Tibial nerve (tissue), 4 donors: ENCODE results near the gene ADRB1. TPM values are rescaled to one million over a fixed set of nuclear protein-coding genes. Genes with fewer than 3 reads are reported as not detected.

Experiments
- DNase-seq, 2 donors: peaks; one replicate each; pipeline ENCODE4 v3.0.0-alpha.2; 2019; ENCODE audit warnings: low spot score in 2 of 2
- H3K27ac ChIP-seq, 4 donors: fragments of 200-600 bp; sonication (generic) in 3 of 4; one replicate each; pipeline ENCODE4 v1.5.1; 2017 to 2019; ENCODE audit warnings: mild to moderate bottlenecking in 1 of 4
- H3K27me3 ChIP-seq, 2 donors: fragments of 200-600 bp; sonication (generic) in 1 of 2; one replicate each; pipeline versions ENCODE4 v1.5.1 to v1.6.0; 2017 to 2019
- H3K36me3 ChIP-seq, 3 donors: fragments of 200-600 bp; sonication (generic); one replicate each; pipeline ENCODE4 v1.5.1; 2018 to 2019
- H3K4me1 ChIP-seq, 4 donors: fragments of 200-600 bp; sonication (generic) in 3 of 4; one replicate each; pipeline ENCODE4 v1.5.1; 2017 to 2019
- H3K4me3 ChIP-seq, 4 donors: fragments of 200-600 bp; sonication (generic) in 3 of 4; one replicate each; pipeline ENCODE4 v1.5.1; 2017 to 2019; ENCODE audit warnings: mild to moderate bottlenecking in 1 of 4, moderate library complexity in 1 of 4
- H3K9me3 ChIP-seq, 4 donors: fragments of 200-600 bp; sonication (generic) in 3 of 4; one replicate each; pipeline ENCODE4 v1.5.1; 2017 to 2019
- EP300 ChIP-seq, 2 donors: sonication (generic); formaldehyde crosslinking; IDR thresholded peaks; one replicate each; pipeline ENCODE4 v1.6.1; 2017; ENCODE audit warnings: antibody characterized with exemption in 2 of 2, mild to moderate bottlenecking in 1 of 2
- POLR2A ChIP-seq, 2 donors: fragments of 450-650 bp; IDR thresholded peaks; one replicate each; pipeline ENCODE4 v1.6.1; 2017; ENCODE audit warnings: antibody characterized with exemption in 2 of 2, mild to moderate bottlenecking in 2 of 2, moderate library complexity in 2 of 2
- WGBS, 2 donors: methylation state at CpG; one replicate each; pipeline ENCODE4 v1.1.5; 2018; 5-methylcytosine and 5-hydroxymethylcytosine counted together
- total RNA-seq, 4 donors: library from RNA; depleted of rRNA; stranded (reverse); fragments of >200 nt; gene quantifications; one replicate each; pipeline ENCODE4 v1.1.0, GENCODE V29; 2016
- TF ChIP-seq, protein P1 (sequence below), 5 experiments: fragments of 200-600 bp in 3 of 5; fragments of 450-650 bp in 2 of 5; sonication (generic) in 3 of 5; IDR thresholded peaks; one replicate each; pipeline ENCODE4 v1.5.1; 2016 to 2019; ENCODE audit warnings: antibody characterized with exemption in 5 of 5, mild to moderate bottlenecking in 3 of 5, moderate library complexity in 2 of 5

Gene ADRB1
- total RNA-seq, 4 donors from 2014 or later: 0.30 to 1.4 (median 1.1) TPM

DNA sequence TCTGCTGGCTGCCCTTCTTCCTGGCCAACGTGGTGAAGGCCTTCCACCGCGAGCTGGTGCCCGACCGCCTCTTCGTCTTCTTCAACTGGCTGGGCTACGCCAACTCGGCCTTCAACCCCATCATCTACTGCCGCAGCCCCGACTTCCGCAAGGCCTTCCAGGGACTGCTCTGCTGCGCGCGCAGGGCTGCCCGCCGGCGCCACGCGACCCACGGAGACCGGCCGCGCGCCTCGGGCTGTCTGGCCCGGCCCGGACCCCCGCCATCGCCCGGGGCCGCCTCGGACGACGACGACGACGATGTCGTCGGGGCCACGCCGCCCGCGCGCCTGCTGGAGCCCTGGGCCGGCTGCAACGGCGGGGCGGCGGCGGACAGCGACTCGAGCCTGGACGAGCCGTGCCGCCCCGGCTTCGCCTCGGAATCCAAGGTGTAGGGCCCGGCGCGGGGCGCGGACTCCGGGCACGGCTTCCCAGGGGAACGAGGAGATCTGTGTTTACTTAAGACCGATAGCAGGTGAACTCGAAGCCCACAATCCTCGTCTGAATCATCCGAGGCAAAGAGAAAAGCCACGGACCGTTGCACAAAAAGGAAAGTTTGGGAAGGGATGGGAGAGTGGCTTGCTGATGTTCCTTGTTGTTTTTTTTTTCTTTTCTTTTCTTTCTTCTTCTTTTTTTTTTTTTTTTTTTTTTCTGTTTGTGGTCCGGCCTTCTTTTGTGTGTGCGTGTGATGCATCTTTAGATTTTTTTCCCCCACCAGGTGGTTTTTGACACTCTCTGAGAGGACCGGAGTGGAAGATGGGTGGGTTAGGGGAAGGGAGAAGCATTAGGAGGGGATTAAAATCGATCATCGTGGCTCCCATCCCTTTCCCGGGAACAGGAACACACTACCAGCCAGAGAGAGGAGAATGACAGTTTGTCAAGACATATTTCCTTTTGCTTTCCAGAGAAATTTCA, 1.7 kb downstream of the ADRB1 start:
- no peak overlapping the region for H3K27ac ChIP-seq
- H3K36me3 ChIP-seq: no peaks in the 10 kb centered on the region
- DNase-seq: no peak
- H3K9me3 ChIP-seq: no peaks in the 10 kb centered on the region
- peaks cover 0 to 36% (median 3%) of the 10 kb centered on the region in 4 donors for H3K4me1 ChIP-seq
- TF ChIP-seq POLR2A (IDR thresholded peaks at IDR 0.05): no peak
- TF ChIP-seq EP300 (IDR thresholded peaks at IDR 0.05): no peak
- TF ChIP-seq, protein P1, sequence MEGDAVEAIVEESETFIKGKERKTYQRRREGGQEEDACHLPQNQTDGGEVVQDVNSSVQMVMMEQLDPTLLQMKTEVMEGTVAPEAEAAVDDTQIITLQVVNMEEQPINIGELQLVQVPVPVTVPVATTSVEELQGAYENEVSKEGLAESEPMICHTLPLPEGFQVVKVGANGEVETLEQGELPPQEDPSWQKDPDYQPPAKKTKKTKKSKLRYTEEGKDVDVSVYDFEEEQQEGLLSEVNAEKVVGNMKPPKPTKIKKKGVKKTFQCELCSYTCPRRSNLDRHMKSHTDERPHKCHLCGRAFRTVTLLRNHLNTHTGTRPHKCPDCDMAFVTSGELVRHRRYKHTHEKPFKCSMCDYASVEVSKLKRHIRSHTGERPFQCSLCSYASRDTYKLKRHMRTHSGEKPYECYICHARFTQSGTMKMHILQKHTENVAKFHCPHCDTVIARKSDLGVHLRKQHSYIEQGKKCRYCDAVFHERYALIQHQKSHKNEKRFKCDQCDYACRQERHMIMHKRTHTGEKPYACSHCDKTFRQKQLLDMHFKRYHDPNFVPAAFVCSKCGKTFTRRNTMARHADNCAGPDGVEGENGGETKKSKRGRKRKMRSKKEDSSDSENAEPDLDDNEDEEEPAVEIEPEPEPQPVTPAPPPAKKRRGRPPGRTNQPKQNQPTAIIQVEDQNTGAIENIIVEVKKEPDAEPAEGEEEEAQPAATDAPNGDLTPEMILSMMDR (IDR thresholded peaks at IDR 0.05): no peak
- WGBS, 2 donors: 4 to 9% methylated on average over 47 to 61 of the region's 78 CpGs
- peaks cover 0 to 74% of the 10 kb centered on the region in 2 donors for H3K27me3 ChIP-seq
- H3K4me3 ChIP-seq: peak overlapping the region in 2 of 4 donors; percentile 32 to 54

DNA sequence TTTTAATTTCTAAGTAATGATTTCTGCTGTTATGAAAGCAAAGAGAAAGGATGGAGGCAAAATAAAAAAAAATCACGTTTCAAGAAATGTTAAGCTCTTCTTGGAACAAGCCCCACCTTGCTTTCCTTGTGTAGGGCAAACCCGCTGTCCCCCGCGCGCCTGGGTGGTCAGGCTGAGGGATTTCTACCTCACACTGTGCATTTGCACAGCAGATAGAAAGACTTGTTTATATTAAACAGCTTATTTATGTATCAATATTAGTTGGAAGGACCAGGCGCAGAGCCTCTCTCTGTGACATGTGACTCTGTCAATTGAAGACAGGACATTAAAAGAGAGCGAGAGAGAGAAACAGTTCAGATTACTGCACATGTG, 2.4 kb downstream of the ADRB1 start:
- no peaks in the 10 kb centered on the region for H3K36me3 ChIP-seq
- H3K4me3 ChIP-seq: peak overlapping the region in 2 of 4 donors; percentile 32 to 54
- DNase-seq: no peak
- H3K4me1 ChIP-seq: peaks cover 0 to 36% (median 3%) of the 10 kb centered on the region in 4 donors
- TF ChIP-seq POLR2A (IDR thresholded peaks at IDR 0.05): no peak
- TF ChIP-seq EP300 (IDR thresholded peaks at IDR 0.05): no peak
- TF ChIP-seq, protein P1 (IDR thresholded peaks at IDR 0.05): no peak
- no peak overlapping the region for H3K27ac ChIP-seq
- peaks cover 0 to 75% of the 10 kb centered on the region in 2 donors for H3K27me3 ChIP-seq
- H3K9me3 ChIP-seq: no peaks in the 10 kb centered on the region
- 57 to 76% methylated on average over 7 of the region's 7 CpGs for WGBS, 2 donors

DNA sequence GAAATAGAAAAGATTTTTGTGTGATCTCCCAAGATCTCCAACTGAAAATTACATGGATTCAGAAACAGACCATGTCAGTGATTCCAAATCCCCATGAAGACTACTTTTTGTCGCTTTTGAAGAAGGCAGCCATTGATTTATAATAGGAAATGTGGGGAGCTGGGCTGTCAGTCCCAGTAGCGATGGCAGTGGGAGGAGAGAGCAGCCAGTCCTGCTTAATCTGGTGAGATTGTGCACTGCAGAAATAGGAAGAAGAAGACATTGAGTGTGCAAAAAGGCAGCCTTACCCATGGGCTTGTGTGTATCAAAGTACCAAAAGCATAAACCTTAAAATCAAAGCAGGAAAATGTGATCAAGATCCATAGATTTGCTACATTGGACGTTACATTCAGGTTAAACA, 4.8 kb downstream of the ADRB1 start:
- no peak overlapping the region for H3K27ac ChIP-seq
- no peak overlapping the region for H3K4me3 ChIP-seq
- peaks cover 0 to 26% (median under 1%) of the 10 kb centered on the region in 4 donors for H3K4me1 ChIP-seq
- H3K36me3 ChIP-seq: no peaks in the 10 kb centered on the region
- no peaks in the 10 kb centered on the region for H3K9me3 ChIP-seq
- no peak for DNase-seq
- TF ChIP-seq EP300 (IDR thresholded peaks at IDR 0.05) (no peak), POLR2A (IDR thresholded peaks at IDR 0.05) (no peak)
- TF ChIP-seq, protein P1 (IDR thresholded peaks at IDR 0.05): no peak
- WGBS, 2 donors: 59 to 63% methylated on average over 3 of the region's 3 CpGs
- H3K27me3 ChIP-seq: peaks cover 0 to 68% of the 10 kb centered on the region in 2 donors

DNA sequence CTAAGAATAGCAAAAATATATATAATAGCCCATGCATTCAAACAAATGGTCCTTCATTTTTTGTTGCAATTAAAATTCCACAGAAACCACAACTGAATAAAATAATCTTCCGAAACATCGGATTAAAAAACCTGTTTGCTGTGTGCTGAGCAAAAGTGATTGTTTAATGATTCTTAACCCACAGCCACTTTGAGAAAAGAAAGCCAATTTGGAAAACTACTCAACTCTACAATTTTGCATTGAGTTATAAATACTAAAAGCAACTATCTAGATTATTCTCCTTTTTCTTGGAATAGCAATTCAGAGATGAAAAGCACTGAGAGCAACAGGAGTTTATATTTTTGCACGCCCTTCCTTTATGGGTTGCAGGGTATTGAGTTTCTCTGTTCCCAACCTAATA, 8.0 kb downstream of the ADRB1 start:
- DNase-seq: no peak
- 81 to 82% methylated on average over 3 of the region's 3 CpGs for WGBS, 2 donors
- Histone ChIP-seq H3K9me3 (no peaks in the 10 kb centered on the region), H3K4me1 (no peaks in the 10 kb centered on the region), H3K36me3 (no peaks in the 10 kb centered on the region), H3K27me3 (peaks cover 0 to 51% of the 10 kb centered on the region in 2 donors), H3K27ac (no peak overlapping the region), H3K4me3 (no peak overlapping the region)
- TF ChIP-seq, protein P1 (IDR thresholded peaks at IDR 0.05): no peak
- no peak for TF ChIP-seq EP300 (IDR thresholded peaks at IDR 0.05)
- no peak for TF ChIP-seq POLR2A (IDR thresholded peaks at IDR 0.05)

DNA sequence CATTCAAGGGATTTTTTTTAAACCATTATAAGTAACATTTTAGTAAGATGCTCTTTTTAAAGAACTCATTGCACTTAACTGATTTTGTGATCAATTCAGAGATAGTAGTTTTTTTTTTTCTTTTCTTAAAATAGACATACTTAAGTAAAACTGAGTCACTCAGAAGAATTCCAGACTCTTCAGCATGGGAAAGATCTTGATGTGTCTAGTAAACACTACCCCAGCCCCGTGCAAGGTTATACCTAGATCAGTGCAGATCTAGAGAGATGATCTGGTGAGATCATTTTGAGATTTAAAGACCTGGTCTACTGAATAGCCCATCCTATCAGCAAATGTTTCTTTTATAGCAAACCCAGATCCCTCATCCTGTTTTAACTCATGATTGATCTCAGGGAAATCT, 8.6 kb downstream of the ADRB1 start:
- H3K9me3 ChIP-seq: no peaks in the 10 kb centered on the region
- no peak overlapping the region for H3K4me3 ChIP-seq
- no peak for DNase-seq
- no peaks in the 10 kb centered on the region for H3K36me3 ChIP-seq
- H3K27me3 ChIP-seq: peaks cover 0 to 47% of the 10 kb centered on the region in 2 donors
- TF ChIP-seq EP300 (IDR thresholded peaks at IDR 0.05): no peak
- TF ChIP-seq, protein P1 (IDR thresholded peaks at IDR 0.05): no peak
- no peak for TF ChIP-seq POLR2A (IDR thresholded peaks at IDR 0.05)
- no peaks in the 10 kb centered on the region for H3K4me1 ChIP-seq
- no peak overlapping the region for H3K27ac ChIP-seq
- 63% methylated on average over 1 of the region's 1 CpG for WGBS, 2 donors
